Stimulated activated CD8-positive, alpha-beta memory T cell treated with anti-CD3 and anti-CD28 coated beads, Interleukin-7, amount 100 ng/mL, for 48 hours (primary cell): ENCODE measurements around the gene MYBPC1.
A peak's percentile ranks its signal among the peaks of the same experiment; 100 is the strongest.

Source experiments
- DNase-seq, 2 donors: peaks; one replicate each; pipeline ENCODE4 v3.0.0-alpha.2; 2020; ENCODE audit warnings: low read depth in 1 of 2; ENCODE audit errors: extremely low read depth in 1 of 2

MYBPC1 gene

DNA sequence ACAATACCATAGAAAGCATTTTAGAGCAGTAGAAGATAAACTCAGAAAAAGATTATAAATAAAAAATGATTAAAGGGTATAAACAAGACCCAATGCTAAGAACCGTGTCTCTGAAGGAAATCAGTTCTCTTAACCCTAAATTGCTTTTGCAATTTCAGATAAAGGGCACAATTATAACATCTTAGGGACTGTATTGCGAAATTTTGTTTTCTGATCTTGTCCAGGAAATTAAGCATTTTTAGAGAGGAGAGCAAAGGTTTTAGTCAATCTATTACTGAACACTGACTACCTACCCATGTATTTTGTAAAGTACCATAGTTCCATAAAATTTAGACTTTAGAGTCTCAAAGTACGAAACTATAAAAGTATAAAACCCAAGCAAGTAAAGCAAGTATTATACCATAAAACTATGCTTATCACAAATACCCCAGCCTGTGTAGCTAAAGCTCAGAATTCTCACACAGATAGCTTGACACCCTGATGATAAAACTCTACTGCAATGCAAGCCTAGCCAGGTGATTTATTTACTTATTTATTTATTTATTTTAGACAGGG, 95.8 kb downstream of the MYBPC1 start:
- DNase-seq: no peak

DNA sequence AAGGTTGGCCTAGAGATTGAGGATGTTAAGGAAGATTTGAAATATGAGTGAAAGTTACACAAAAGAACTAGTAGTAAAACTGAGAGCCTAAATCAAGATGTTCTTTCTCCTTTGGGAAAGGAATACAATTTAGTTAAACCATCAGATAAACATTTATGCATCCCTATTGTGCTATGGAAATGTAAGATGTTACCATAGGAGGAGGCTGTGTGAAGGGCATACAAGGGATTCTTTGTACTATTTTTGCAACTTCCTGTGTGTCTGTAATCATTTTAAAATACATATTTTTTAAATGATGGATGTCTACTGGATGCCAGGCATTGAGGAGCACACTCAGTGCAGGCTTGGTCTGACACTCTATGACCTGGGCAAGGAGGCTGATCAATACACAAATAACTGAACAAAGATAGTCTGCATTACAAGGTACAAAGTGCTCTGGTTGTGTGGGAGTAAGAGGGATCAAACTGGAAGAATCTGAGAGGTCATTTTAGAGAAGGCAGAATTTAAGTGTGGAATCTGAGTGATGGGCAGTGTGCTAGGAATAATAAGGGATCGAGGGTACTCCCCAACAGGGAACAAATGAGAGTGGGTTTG, 96.8 kb downstream of the MYBPC1 start:
- no peak for DNase-seq

DNA sequence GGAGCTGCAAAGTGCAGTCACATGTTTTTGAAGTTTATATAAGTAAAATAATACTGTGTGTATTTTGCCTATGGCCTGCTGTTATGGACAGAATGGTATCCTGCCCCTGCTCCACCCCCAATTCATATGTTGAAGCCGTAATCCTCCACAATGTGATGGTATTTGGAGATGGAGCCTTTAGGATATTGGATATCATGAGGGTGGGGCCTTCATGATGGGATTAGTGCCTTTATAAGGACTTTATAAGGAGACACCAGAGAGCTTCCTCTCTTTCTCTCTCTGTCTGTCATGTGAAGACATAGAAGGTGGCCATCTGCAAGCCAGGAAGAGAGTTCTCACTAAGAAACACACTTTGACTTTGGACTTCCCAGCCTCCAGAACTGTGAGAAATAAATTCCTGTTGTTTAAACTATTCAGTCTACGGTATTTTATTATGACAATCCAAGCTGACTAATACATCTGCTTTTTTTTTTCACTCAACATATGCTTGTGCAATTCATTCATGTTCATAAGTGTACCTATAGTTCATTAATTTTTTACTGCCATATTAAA, 99.6 kb downstream of the MYBPC1 start:
- DNase-seq: no peak

DNA sequence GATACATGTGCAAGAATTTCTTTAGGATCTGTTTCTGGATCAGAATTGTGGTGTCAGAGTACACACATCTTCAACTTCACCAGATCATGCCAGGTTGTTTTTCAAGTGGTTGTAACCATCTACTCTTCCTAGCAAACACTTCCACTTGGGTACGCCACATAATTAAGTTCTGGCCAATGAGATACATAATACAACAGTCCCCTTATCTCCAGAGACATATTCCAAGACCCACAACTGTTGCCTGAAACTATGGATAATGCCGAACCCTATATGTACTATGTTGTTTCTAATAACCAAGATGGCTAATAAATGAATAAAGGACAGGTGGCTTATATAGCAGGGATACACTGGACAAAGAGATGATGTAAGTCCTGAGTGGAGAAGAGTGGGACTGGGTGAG, 100.2 kb downstream of the MYBPC1 start:
- DNase-seq: no peak

DNA sequence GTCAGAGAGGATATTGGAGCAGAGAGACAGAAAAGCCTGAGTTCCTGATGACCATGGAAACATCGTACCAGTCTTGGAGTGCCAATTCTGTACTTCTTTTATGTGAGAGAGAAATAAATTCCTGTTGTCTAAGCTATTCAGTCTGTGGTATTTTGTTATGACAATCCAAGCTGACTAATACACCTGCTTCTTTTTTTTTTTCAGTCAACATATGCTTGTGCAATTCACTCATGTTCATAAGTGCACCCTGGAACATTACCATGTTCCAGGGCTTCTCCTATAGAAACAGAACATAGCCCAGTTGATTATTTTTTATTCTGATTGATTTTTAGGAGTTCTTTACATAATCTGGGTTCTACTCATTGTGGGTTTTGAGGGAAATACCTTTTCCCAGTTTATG, 100.9 kb downstream of the MYBPC1 start:
- DNase-seq: no peak

DNA sequence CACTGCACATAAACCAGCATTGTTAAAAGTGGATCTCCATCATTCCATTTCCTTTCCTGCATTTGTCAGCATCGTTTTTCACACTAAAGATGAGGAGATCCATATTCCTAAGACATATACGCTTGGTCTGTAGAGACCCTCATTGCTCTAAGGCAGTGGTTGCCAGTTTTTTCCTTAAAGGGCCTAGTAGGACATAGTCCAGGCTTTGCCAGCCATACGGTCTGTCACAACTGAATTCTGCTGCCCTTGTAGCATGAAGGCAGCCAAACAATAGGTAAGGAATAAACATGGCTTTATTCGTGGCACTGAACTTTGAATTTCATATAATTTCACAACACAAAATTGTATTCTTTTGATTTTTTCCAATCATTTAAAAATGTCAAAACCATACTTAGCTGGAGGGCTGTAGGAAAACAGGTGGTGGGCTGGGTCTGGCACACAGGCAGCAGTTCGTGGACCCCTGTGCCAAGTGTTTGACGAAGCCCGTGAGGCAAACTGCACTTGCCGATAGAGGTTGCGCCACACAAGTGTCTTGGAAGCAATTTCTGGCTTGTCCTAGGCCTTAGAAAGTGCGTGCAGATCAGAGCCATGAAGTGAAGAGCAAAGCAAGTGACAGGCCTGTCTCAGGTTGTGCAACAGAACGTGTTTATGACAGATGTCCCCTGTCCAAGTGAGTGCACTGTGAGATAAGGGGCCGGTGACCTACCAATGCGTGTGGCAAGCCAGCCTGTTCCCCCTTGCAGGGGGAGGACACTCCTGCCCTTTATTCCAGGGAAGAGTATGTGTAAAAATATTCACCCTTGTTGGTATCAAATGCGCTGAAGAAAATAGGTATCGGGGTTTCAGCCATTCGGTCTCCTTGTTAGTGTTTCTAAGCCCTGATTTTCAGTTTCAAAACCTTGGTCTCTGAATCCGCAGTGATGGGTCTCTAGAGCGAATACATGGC, 101.8 kb downstream of the MYBPC1 start:
- DNase-seq: no peak

DNA sequence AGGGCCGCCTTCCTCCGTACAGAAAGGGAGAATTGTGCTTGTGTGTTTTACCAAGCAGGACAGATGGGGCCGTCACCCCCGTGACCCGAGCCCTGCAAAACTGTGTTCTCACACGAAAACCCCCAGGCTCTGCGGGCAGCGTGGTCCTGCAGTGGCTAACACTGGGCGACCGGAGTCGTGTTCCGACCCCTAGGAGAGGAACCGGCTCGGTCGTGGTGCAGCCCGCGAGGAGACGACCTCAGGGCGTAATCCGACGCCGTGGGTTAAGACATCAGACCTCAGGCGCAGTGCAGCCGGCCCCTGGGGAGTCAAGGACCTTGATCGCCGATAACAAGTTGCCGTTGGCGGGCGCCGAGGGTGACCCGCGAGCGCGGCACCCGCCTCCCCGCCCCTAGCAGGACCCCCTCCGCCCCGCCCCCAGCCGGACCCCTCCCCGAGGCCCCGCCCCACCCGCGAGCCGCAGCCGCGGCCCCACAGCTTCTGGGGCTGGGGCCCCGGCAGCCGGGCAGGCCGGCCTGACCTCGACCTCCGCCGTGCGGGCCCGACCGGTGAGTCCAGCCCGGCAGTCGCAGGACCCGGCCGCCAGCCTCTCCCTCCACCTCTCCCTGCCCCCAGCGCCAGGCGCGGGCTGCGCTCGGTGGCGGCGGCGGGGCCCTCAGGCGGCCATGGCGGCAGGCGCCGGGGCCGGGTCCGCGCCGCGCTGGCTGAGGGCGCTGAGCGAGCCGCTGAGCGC, 102.6 kb downstream of the MYBPC1 start, which contains the start of gene CHPT1:
Gene CHPT1 (plus strand): TSS at position 444 of the 733 bp plus-strand sequence. CDS start 222 bp downstream, at position 666.
- peak; percentile 34 to 39 for DNase-seq

DNA sequence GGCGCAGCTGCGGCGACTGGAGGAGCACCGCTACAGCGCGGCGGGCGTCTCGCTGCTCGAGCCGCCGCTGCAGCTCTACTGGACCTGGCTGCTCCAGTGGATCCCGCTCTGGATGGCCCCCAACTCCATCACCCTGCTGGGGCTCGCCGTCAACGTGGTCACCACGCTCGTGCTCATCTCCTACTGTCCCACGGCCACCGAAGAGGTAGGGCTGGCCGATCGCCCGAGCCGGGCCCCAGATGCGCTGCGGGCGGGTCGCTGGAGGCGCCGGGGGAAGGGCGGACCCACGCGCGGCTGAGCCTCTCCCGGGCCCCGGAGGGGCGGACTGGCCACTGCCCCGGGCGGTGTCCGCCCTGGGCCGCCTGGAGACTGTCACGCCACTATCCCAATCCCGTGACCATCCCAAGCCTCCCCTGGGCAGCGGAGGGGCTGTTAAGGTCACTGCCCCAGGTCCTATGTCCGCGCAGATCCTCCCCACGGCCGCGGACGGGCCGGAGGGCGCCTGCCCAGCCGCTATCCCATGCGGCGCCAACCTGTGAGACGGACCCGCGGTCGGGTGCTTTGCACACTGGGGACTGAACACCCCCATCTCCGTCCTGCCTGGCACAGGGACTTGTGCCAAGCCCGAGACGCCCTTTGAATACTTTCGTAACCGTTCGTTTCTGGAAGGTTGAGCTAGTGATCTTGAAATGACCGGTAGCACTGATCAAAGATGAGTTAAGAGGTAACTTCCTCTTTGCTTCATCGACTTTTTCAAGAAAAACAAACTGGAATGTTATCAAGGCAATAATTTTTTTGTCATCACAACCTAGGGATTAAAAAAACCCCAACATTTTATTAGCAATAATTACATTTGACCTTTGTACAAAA, 103.4 kb downstream of the MYBPC1 start:
- DNase-seq: peak in 1 of 2 donors; percentile 18

DNA sequence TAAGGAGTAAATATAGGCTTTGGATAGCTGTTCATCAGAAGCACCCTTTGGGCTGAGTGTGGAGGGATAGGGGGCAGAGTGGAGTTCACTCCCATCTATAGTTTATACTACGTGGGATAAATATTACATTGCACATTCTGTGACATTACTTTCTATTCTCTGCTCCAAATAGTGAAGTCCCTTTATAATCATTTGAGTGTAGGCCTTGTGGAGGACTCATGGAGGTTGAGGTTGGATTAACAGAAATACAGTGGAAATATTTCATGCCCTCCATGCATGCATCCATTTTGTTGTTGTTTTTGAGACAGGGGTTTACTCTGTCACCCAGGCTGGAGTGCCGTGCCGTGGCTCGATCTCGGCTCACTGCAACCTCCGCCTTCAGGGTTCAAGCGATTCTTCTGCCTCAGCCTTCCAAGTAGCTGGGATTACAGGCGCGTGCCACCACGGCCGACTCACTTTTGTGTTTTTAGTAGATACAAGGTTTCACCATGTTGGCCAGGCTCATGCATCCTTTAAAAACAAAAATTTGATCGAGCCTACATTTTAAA, 104.1 kb downstream of the MYBPC1 start:
- no peak for DNase-seq

DNA sequence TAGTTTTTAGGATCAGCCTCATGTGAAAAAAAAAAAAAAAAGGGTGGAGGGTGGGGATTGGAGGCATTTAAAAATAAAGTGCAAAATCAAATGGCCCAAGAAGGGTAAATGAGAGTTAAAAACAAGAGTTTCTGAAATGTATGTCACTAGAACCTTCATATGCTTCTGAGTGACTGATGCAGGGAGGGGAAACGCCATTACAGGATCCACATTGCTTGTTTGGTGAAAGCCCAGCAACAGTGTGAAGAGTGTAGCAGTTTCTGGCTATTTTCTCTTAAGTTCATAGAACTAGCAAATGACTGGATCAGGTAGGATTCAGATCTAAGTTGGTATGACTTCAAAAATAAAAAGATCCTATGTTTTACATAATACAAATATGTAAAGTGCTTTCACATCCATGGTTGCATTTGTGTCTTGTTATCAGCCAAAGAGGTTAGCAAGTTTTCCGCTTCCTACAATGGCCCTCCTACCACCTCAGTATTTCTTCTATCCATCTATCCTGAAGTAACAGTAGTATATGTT, 105.6 kb downstream of the MYBPC1 start:
- DNase-seq: no peak

DNA sequence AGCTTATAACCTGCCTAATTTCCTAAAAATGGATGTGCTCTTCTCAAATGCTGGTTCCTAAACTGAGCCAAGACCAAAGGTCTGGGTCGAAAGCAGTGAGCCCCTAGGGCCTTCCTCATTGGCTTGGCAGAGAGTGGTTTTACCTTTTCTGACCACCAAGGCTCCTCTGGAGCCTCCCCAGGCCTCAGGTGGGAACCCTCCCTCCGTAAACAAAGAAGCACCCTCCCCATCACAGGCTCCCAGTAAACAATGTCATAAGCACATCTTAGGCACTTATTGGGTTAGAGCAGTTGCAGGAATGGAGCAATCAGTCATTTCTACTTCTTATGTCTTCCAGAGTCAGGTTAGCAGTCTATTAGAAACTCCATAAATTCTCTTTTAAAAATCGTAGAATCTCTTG, 108.7 kb downstream of the MYBPC1 start:
- no peak for DNase-seq

DNA sequence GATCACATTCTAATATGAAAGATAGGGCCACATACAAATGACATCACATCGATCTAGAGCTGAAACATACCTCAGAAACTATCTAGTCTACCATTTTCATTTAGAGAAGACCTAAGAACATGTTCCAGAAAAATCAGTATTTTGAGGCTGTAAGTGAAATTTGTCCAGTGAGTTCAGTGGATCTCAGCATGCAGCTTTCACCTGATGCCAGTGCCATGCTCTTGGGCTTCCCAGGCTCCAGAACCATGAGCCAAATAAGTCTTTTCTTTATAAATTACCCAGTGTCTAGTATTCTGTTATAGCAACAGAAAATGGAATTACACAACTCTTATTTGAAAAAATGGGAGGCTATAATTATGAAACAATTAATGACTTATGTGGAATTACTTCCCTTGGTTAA, 111.6 kb downstream of the MYBPC1 start:
- no peak for DNase-seq

DNA sequence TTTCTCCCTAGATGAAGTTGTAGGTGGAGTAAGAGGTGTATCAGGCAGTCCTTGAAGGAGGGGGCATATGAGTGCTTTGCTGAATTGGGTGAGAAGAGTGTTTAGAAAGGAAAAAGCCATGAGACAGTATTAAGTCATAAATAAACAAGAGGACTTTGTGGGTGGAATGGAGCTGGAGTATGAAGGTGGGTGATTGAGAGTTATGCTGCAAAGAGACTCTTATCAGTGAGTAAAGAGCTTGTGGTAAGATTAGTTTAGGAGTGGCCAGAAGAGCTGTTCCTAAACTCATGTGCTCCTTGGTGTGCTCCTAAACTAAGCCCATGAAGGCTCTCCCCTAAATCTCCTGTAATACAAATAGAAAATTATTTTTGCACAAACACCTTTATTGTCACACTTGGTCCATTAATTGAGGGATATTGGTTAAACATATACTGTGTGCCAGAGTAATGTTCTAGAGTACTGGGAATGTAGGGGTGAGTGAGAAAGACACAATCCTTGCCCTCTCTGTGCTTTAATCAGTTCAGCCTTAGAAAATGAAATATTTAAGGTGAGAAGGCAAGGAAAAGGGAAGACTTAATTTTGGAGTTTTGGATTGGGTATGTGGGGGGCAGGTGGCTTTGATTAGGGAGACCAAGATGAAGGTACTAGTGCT, 112.5 kb downstream of the MYBPC1 start:
- DNase-seq: no peak

DNA sequence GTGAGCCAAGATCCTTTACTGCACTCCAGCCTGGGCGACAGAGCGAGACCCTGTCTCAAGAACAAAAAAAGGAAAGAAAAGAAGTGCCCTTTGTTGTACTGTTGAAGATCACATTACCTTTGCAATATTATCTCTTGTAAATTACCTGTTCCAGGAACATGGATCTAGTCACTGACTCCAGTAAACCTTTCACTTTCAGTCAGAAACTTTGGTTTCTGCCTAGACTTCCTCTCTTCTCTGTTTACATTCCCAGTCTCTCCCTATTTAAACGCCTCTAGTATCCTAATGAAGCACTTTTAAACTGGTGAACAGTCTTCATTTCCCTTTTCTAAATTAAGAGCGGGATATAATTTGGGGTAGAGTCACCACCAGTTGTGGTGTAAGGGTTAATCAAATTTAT, 115.5 kb downstream of the MYBPC1 start:
- no peak for DNase-seq

DNA sequence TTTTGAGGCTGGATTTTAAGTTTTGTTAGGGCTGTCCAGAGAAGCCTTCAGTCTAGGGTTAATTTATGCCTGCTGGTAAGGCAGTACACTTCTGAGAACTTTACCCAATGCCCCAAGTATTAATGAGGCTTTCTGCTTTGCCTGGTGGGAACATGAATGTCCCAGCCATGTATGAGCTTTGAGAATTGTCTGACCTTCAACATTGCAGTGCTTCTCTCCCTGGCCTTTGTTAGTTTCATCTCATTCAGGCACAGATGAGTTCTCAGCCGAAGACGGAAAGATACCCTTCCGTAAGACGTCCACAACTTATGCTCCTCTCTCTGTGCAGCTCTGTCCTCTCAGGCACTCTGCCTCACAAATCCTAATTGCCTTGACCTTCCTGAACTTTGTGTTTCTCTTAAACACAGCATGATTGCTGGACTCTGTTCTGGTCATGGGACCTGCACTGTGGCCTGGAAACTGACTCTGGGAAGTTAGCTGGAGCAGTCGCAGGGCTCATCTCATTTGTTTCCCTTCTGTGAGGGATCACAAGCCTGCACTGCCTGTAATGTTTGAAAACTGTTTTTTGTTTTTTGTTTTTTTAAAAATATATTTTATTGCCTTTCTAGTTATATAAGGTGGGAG, 118.4 kb downstream of the MYBPC1 start:
- no peak for DNase-seq

DNA sequence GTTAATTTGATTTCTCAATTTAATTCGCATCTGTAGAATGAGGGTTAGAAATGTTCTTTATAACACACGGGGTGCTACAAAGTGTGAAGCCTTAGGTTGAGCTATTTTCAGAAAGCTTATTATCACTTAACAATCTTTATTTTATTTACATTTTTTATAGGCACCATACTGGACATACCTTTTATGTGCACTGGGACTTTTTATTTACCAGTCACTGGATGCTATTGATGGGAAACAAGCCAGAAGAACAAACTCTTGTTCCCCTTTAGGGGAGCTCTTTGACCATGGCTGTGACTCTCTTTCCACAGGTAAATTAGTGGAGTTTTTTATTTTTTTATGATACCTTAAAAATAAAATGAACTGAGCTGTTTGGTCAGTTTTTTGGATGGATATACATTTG, 119.2 kb downstream of the MYBPC1 start:
- no peak for DNase-seq

DNA sequence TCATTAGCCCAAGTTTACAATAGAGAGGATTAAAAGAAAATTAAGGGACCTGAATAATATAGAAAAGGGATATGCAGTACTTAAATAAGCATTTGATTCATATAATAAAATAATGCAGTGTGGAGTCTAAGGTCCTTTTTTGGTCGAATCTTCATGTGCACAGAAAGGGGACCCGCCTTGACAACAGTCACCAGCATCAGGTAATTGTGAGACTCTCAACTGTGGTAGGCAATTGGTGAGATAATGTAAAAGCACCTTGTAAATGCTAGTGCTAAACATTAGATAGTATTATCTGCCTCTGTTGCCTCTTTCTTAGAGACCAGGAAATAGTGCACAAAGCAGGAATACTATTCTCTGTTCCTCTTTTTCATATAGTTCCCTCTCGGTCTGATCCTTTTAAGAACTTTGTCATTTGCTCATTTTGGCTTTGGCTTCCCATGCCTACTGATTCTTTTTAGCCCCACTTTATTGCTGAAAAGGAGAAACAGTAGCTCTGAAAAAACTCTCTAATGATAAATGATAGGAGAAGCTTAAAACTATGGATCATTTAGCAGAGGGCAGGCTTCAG, 120.2 kb downstream of the MYBPC1 start:
- no peak for DNase-seq

DNA sequence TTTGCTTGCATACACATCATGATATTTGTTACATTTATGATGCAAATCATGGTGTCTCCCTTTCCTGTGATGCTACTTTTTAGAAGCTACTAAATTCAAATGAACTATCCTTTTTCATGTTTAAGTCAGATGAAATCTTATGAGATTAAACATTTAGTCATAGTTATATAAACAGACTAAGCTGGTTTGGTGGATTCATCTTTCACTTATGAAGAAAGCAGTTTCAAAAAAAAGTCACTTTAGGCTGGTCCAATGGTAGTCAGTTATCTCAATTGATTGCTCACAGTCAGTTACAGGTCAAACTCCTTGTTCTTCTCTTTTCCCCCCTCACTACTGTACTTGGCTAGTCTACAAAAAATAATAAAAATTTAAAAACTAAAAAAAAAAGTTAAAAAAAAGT, 124.8 kb downstream of the MYBPC1 start:
- DNase-seq: no peak
